Stimulated activated CD8-positive, alpha-beta memory T cell treated with anti-CD3 and anti-CD28 coated beads, Interleukin-7, amount 100 ng/mL, for 4 hours (primary cell): Measurements from ENCODE around the gene MTG1.
"Not testable (repeated sequence)": the region's sequence is repeated elsewhere in the genome, so short reads cannot be mapped to it uniquely, and the experiment has no call there.

Experiments used
- DNase-seq, 2 donors: peaks; one replicate each; pipeline ENCODE4 v3.0.0-alpha.2; 2020; ENCODE audit warnings: low read depth in 2 of 2

MTG1 gene

GRCh38 chr10:133424102-133424501 lies 30.1 kb downstream of the MTG1 start:
- not testable (repeated sequence) for DNase-seq

GRCh38 chr10:133424601-133425000 lies 30.6 kb downstream of the MTG1 start, which contains the start of gene SPRN:
SPRN (minus strand) TSS chr10:133424625; CDS start chr10:133423681, 944 bp downstream.
- not testable (repeated sequence) for DNase-seq

- DNase-seq, result not testable (repeated sequence)
Measured at GRCh38 chr10:133429571-133429970, 35.6 kb downstream of the MTG1 start.

GRCh38 chr10:133431888-133432613 lies 38.1 kb downstream of the MTG1 start:
- not testable (repeated sequence) for DNase-seq

- not testable (repeated sequence) for DNase-seq
Measured at GRCh38 chr10:133432789-133433188, 38.8 kb downstream of the MTG1 start.

GRCh38 chr10:133438711-133439273 lies 44.8 kb downstream of the MTG1 start:
- DNase-seq, result no peak

GRCh38 chr10:133439517-133440461 lies 45.8 kb downstream of the MTG1 start:
- DNase-seq, result no peak

GRCh38 chr10:133440633-133441285 lies 46.8 kb downstream of the MTG1 start:
- DNase-seq, result no peak

- not testable (repeated sequence) for DNase-seq
Measured at GRCh38 chr10:133441356-133441755, 47.4 kb downstream of the MTG1 start.

GRCh38 chr10:133441780-133442179 lies 47.8 kb downstream of the MTG1 start:
- DNase-seq, result no peak

- no peak for DNase-seq
Measured at GRCh38 chr10:133442191-133442966, 48.4 kb downstream of the MTG1 start.

GRCh38 chr10:133442967-133443924 lies 49.3 kb downstream of the MTG1 start:
- DNase-seq, result no peak

- no peak for DNase-seq
Measured at GRCh38 chr10:133444342-133445267, 50.6 kb downstream of the MTG1 start.

- no peak for DNase-seq
Measured at GRCh38 chr10:133445268-133445732, 51.3 kb downstream of the MTG1 start.

- no peak for DNase-seq
Measured at GRCh38 chr10:133445751-133446708, 52.1 kb downstream of the MTG1 start.

GRCh38 chr10:133446979-133447378 lies 53.0 kb downstream of the MTG1 start:
- no peak for DNase-seq

GRCh38 chr10:133448120-133448519 lies 54.2 kb downstream of the MTG1 start:
- no peak for DNase-seq
